ENCODE measurements around the gene CPXM1. TPM values are rescaled to one million over a fixed set of nuclear protein-coding genes. Genes with fewer than 3 reads are reported as not detected.

CPXM1 gene
- total and polyA plus RNA-seq, 2 experiments from 2014 or later = 57.8 to 66.3 TPM

GRCh38 chr20:2799271-2799670 lies 1.2 kb downstream of the CPXM1 start:
- H3K79me2 ChIP-seq = no peaks in the 10 kb centered on the region
- H3K36me3 ChIP-seq (replicated peaks; ENCODE audit: insufficient read depth, low read depth) = no peaks in the 10 kb centered on the region
- H3K27me3 ChIP-seq = peaks cover 46% of the 10 kb centered on the region
- WGBS (ENCODE audit: low lambda C conversion rate, missing lambda C conversion rate) = 65% methylated on average over 9 of the region's 9 CpGs
- peak overlapping the region; percentile 89 for H3K27ac ChIP-seq
- no peaks in the 10 kb centered on the region for H4K20me1 ChIP-seq (ENCODE audit: insufficient read depth, poor library complexity, severe bottlenecking)
- no peaks in the 10 kb centered on the region for H3K9me2 ChIP-seq (replicated peaks; ENCODE audit: insufficient read depth)
- H3K4me1 ChIP-seq (ENCODE audit: insufficient read depth) = peaks cover 3% of the 10 kb centered on the region
- H3K4me3 ChIP-seq = no peak overlapping the region
- H3K4me2 ChIP-seq = peak overlapping the region; percentile 81
- H3K9me3 ChIP-seq (ENCODE audit: low read depth) = no peaks in the 10 kb centered on the region
- no peak overlapping the region for H2AFZ ChIP-seq
- TF ChIP-seq EZH2phosphoT487 (IDR thresholded peaks at IDR 0.05; ENCODE audit: low read depth, severe bottlenecking, unreplicated experiment) (no peak), EZH2 (IDR thresholded peaks at IDR 0.05; ENCODE audit: borderline replicate concordance) (no peak), CTCF (IDR thresholded peaks at IDR 0.05; ENCODE audit: poor library complexity) (no peak)
- DNase-seq (ENCODE audit: low spot score) = no peak

GRCh38 chr20:2798814-2799213 lies 1.6 kb downstream of the CPXM1 start:
- peak overlapping the region; percentile 81 for H3K4me2 ChIP-seq
- peaks cover 41% of the 10 kb centered on the region for H3K27me3 ChIP-seq

GRCh38 chr20:2798095-2798805 lies 2.2 kb downstream of the CPXM1 start:
- Histone ChIP-seq H3K36me3 (replicated peaks; ENCODE audit: insufficient read depth, low read depth) (no peaks in the 10 kb centered on the region), H3K27ac (no peak overlapping the region), H3K27me3 (peaks cover 36% of the 10 kb centered on the region), H3K9me2 (replicated peaks; ENCODE audit: insufficient read depth) (no peaks in the 10 kb centered on the region), H3K4me1 (ENCODE audit: insufficient read depth) (peaks cover 3% of the 10 kb centered on the region), H3K9me3 (ENCODE audit: low read depth) (no peaks in the 10 kb centered on the region), H4K20me1 (ENCODE audit: insufficient read depth, poor library complexity, severe bottlenecking) (no peaks in the 10 kb centered on the region), H3K4me2 (no peak overlapping the region), H3K4me3 (no peak overlapping the region), H2AFZ (no peak overlapping the region), H3K79me2 (no peaks in the 10 kb centered on the region)
- no peak for TF ChIP-seq CTCF (IDR thresholded peaks at IDR 0.05; ENCODE audit: poor library complexity)
- no peak for TF ChIP-seq EZH2 (IDR thresholded peaks at IDR 0.05; ENCODE audit: borderline replicate concordance)
- no peak for TF ChIP-seq EZH2phosphoT487 (IDR thresholded peaks at IDR 0.05; ENCODE audit: low read depth, severe bottlenecking, unreplicated experiment)
- DNase-seq (ENCODE audit: low spot score) = no peak
- WGBS (ENCODE audit: low lambda C conversion rate, missing lambda C conversion rate) = 92% methylated on average over 19 of the region's 19 CpGs

More at GRCh38 chr20:2798814-2799213, 1.6 kb downstream of the CPXM1 start:
- 83% methylated on average over 6 of the region's 6 CpGs for WGBS (ENCODE audit: low lambda C conversion rate, missing lambda C conversion rate)
- Histone ChIP-seq H3K4me3 (no peak overlapping the region), H3K79me2 (no peaks in the 10 kb centered on the region), H4K20me1 (ENCODE audit: insufficient read depth, poor library complexity, severe bottlenecking) (no peaks in the 10 kb centered on the region), H3K27ac (no peak overlapping the region), H2AFZ (no peak overlapping the region), H3K36me3 (replicated peaks; ENCODE audit: insufficient read depth, low read depth) (no peaks in the 10 kb centered on the region), H3K9me3 (ENCODE audit: low read depth) (no peaks in the 10 kb centered on the region), H3K9me2 (replicated peaks; ENCODE audit: insufficient read depth) (no peaks in the 10 kb centered on the region), H3K4me1 (ENCODE audit: insufficient read depth) (peaks cover 3% of the 10 kb centered on the region)
- no peak for DNase-seq (ENCODE audit: low spot score)
- TF ChIP-seq CTCF (IDR thresholded peaks at IDR 0.05; ENCODE audit: poor library complexity) (no peak), EZH2phosphoT487 (IDR thresholded peaks at IDR 0.05; ENCODE audit: low read depth, severe bottlenecking, unreplicated experiment) (no peak), EZH2 (IDR thresholded peaks at IDR 0.05; ENCODE audit: borderline replicate concordance) (no peak)

All from hepatocyte (in vitro differentiated cells).